ENCODE results near the gene PDGFRB.

DNA sequence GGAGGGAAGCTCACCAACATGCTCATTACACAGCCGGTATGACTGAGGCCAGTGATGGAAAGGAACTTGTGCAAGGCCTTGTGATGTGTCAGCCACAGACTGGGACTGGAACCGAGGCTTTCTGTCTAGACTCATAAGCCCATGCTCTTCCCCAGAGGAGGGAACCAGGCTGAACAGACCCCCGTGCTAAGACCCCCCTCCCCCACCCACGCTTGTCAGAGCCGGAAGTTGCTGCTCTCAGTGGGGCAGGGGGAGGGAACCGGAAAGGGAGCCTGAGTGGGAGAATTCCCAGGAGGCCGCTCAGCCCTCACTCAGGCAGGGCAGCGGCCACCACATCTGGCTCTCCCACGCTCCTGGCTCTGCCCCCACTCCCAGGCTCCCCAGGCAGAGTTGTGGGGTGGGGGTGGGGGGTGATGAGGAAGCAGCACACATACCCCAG lies 4.1 kb upstream of the PDGFRB start:
- TF ChIP-seq, protein P1, sequence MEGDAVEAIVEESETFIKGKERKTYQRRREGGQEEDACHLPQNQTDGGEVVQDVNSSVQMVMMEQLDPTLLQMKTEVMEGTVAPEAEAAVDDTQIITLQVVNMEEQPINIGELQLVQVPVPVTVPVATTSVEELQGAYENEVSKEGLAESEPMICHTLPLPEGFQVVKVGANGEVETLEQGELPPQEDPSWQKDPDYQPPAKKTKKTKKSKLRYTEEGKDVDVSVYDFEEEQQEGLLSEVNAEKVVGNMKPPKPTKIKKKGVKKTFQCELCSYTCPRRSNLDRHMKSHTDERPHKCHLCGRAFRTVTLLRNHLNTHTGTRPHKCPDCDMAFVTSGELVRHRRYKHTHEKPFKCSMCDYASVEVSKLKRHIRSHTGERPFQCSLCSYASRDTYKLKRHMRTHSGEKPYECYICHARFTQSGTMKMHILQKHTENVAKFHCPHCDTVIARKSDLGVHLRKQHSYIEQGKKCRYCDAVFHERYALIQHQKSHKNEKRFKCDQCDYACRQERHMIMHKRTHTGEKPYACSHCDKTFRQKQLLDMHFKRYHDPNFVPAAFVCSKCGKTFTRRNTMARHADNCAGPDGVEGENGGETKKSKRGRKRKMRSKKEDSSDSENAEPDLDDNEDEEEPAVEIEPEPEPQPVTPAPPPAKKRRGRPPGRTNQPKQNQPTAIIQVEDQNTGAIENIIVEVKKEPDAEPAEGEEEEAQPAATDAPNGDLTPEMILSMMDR (IDR thresholded peaks at IDR 0.05; ENCODE audit: low read depth, low read length), result no peak
- TF ChIP-seq EZH2phosphoT487 (IDR thresholded peaks at IDR 0.05; ENCODE audit: low read depth), result no peak
